Activated CD4-positive, alpha-beta T cell treated with anti-CD3 and anti-CD28 coated beads for 1 hour (primary cell): Measurements from ENCODE around the gene SLC35F4.

Experiments
- DNase-seq: peaks from one replicate; pipeline ENCODE4 v3.0.0-alpha.2; 2020

The SLC35F4 gene

GRCh38 chr14:57847706-57848105 is 18.2 kb downstream of the SLC35F4 start:
- no peak for DNase-seq

- no peak for DNase-seq
Measured at GRCh38 chr14:57847096-57847495, 18.8 kb downstream of the SLC35F4 start.

- no peak for DNase-seq
Measured at GRCh38 chr14:57846596-57846995, 19.3 kb downstream of the SLC35F4 start.

GRCh38 chr14:57845802-57846531 is 19.9 kb downstream of the SLC35F4 start:
- DNase-seq: no peak

- DNase-seq: no peak
Measured at GRCh38 chr14:57845316-57845715, 20.6 kb downstream of the SLC35F4 start.

- no peak for DNase-seq
Measured at GRCh38 chr14:57837267-57837666, 28.6 kb downstream of the SLC35F4 start.

- no peak for DNase-seq
Measured at GRCh38 chr14:57835766-57836165, 30.1 kb downstream of the SLC35F4 start.

GRCh38 chr14:57834961-57835360 is 30.9 kb downstream of the SLC35F4 start:
- DNase-seq: no peak

GRCh38 chr14:57834001-57834598 is 31.8 kb downstream of the SLC35F4 start:
- DNase-seq: no peak

- no peak for DNase-seq
Measured at GRCh38 chr14:57833323-57833722, 32.6 kb downstream of the SLC35F4 start.

GRCh38 chr14:57831981-57832380 is 33.9 kb downstream of the SLC35F4 start:
- DNase-seq: no peak

- DNase-seq: no peak
Measured at GRCh38 chr14:57828713-57829112, 37.2 kb downstream of the SLC35F4 start.

- no peak for DNase-seq
Measured at GRCh38 chr14:57823015-57823660, 42.8 kb downstream of the SLC35F4 start.

GRCh38 chr14:57822081-57822480 is 43.8 kb downstream of the SLC35F4 start:
- DNase-seq: no peak

- no peak for DNase-seq
Measured at GRCh38 chr14:57820581-57820980, 45.3 kb downstream of the SLC35F4 start.

GRCh38 chr14:57818511-57818910 is 47.4 kb downstream of the SLC35F4 start:
- no peak for DNase-seq

GRCh38 chr14:57816568-57817284 is 49.2 kb downstream of the SLC35F4 start:
- DNase-seq: no peak

GRCh38 chr14:57814726-57815125 is 51.2 kb downstream of the SLC35F4 start:
- DNase-seq: no peak

- DNase-seq: no peak
Measured at GRCh38 chr14:57812741-57813140, 53.2 kb downstream of the SLC35F4 start.

GRCh38 chr14:57811998-57812546 is 53.8 kb downstream of the SLC35F4 start:
- DNase-seq: no peak

- DNase-seq: no peak
Measured at GRCh38 chr14:57809808-57810207, 56.1 kb downstream of the SLC35F4 start.

- no peak for DNase-seq
Measured at GRCh38 chr14:57797160-57797559, 68.7 kb downstream of the SLC35F4 start.

- DNase-seq: no peak
Measured at GRCh38 chr14:57796556-57796955, 69.3 kb downstream of the SLC35F4 start.
